Stimulated activated CD4-positive, alpha-beta T cell treated with anti-CD3 and anti-CD28 coated beads, Interleukin-4, amount 100 ng/mL, for 1 hour (primary cell): Measurements from ENCODE around the gene NARS2.
"Not testable (repeated sequence)": the region's sequence is repeated elsewhere in the genome, so short reads cannot be mapped to it uniquely, and the experiment has no call there.

ENCODE experiments used
- DNase-seq: peaks from one replicate; pipeline ENCODE4 v3.0.0-alpha.2; 2020

The NARS2 gene

DNA sequence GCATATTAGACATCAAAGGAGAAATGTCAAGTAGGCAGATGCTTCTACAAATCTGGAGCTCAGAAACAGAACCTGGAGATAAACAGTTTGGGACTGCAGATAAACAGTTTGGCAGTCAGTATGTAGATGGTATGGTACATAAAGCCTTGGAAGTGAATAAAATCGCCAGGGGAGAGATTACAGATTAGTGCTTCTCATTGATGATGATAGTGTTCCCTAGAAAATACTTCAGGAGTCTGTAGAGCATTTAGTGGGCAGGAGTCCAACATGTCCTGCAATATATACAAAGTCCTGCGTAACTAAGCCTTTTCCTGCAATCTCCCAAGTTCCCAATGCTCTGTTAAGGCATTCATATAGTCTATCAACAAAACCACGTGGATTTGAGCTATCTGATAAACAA is 35.2 kb downstream of the NARS2 start:
- no peak for DNase-seq

GRCh38 chr11:78536933-78537332 is 37.7 kb downstream of the NARS2 start:
- DNase-seq = no peak

DNA sequence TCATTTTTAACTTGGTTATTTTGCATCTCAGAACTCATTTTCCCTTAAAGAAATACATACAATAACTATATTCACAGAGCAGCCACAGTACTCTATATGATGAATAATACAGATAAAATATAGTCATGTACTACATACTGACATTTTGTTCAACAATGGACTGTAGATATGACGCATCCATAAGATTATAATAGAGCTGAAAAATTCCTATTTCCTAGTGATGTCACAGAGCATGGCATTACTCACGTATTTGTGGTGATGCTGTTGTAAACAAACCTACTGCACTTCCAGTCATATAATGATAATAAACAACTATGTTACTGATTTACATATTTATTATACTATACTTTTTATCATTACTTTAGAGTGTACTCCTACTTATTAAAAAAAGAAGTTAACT is 38.7 kb downstream of the NARS2 start:
- DNase-seq = no peak

DNA sequence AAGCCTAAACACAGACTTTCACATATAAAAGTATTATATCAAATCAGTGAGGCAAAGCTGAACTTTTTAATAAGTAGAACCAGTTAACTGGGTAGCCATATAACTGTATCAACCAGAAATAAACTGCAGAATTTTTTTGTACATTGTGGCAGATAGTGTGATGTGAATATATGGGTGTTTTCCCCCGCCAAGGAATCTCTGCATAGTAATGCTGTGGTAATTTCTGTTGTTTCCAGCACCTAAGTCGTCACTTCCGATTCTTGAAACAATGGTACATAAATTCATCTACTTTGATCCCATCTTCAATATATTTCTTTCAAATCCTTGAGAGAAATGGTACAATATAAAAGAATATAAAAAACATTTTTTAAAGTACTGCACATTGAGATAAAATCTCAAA is 39.6 kb downstream of the NARS2 start:
- DNase-seq = no peak

DNA sequence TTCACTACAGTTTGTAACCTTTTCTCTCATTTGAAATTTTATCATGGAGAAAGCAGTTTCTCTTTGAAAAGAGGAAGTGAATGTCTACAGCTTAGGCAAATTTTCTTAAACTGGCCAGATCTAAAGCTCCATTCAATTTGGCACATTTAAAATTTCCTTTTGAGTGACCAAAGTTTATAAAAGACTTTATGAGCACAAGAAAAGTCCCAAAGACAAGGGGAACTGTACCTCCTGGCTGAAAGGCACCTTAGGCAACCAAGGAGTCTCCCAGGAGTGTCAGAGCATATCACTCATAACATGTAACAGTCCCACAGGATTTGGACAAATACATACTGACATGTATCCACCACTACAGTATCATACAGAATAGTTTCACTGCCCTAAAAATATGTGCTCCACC is 41.3 kb downstream of the NARS2 start:
- no peak for DNase-seq

DNA sequence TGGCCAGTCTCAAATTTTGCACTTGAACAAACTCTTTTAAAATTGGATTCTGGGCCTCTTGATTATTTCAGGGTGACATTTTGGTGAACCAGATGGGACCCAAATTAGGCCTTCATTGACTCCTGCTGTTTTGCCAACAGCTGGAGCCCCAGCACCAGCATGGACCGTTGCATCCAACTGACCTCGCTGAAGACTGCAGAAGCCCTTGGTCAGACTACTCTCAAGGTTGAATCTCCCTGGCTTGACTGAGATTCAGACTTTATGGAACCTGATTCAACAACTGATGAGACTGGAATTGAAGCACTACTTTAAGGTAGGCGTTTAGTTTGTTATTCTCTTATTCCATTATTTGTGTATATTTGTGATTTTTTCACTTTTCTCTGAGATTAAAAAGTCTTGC is 41.7 kb downstream of the NARS2 start:
- DNase-seq = no peak

- no peak for DNase-seq
Observed at GRCh38 chr11:78526497-78527146, 48.0 kb downstream of the NARS2 start.

GRCh38 chr11:78525720-78526119 is 48.9 kb downstream of the NARS2 start:
- no peak for DNase-seq

DNA sequence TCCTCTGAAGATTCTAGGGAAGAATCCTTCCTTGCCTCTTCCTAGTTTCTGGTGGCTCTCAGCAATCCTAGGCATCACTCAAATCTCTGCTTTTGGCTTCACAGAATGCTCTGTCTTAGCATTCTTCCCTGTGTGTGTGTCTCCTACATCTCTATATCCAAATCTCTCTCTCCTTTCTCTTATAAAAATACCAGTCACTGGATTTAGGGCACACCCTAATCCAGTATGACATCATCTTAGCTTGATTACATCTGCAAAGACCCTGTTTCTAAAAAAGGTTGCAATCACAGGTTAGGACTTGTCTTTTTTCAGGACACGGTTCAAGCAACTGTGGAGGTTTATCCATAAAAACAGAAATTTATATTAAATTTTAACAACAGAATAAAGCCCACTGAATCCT is 54.4 kb downstream of the NARS2 start:
- no peak for DNase-seq

GRCh38 chr11:78516281-78516680 is 58.4 kb downstream of the NARS2 start:
- no peak for DNase-seq

DNA sequence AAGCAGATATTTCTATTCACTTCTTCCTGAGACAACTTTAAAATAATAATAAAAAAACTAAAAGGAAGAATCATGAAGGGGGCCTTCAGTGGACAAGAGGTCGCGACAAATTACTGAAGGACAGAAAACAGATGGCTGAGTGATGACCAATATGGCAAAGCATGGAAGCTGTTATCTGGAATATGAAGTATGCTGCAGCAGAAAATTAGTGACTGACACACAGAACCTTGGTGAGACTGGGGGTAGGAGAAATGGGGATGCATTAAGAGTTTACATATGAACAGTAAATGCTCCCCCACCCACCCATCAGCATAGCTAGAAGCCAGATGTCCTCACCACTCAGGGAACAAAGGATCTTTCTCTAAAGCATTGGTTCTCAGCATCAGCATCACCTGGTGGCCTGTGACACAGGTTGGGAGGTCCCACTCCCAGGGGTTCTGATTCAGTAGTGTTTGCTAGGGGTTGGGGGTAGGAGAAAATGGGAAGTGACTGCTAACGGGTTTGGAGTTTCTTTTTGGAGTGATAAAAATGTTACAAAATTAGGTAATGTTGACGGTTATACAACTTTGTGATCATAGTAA is 59.7 kb downstream of the NARS2 start:
- DNase-seq = no peak

GRCh38 chr11:78513085-78513484 is 61.6 kb downstream of the NARS2 start:
- DNase-seq = not testable (repeated sequence)

GRCh38 chr11:78510597-78510996 is 64.1 kb downstream of the NARS2 start:
- DNase-seq = no peak

DNA sequence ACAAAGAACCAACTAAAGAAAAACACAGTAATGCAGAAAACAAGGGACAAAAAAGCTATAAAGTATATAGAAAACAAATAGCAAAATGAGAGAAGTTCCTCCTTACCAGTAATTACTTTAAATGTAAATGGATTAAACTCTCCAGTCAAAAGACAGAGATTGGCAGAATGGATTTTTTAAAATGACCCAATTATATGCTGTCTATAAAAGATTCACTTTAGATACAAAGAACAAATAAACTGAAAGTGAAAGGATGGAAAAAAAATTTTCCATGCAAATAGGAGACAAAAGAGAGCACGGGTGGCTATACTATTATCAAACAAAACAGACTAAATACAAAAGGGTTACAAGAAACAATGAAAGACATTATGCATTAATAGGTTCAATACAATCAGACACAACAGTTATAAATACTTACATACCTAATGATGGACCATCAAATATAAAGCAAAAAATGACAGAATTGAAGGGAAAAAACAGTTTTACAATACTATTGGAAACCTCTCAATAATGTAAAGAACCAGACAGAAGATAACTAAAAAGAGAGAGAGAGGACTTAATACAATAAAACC is 64.6 kb downstream of the NARS2 start:
- DNase-seq = no peak

DNA sequence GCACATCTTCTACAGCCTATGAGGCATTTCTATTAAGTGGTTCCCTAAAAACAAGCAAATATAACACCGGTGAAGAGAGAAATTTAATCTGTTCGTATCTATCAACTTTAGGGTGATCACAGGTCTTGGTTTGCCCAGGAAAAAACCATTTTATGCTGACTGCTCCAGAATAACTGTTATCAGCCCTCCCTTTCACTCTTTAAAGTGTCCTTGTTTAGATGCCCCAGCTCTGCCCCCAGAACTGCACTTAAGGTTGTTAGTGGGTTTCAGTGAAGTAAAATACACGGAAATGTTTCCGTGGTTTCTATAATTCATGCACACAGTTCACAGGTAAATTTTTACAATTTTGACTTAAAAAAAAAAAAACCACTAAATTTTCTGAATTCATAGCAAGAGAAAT is 70.0 kb downstream of the NARS2 start:
- DNase-seq = no peak

GRCh38 chr11:78504181-78504580 is 70.5 kb downstream of the NARS2 start:
- no peak for DNase-seq

- DNase-seq = no peak
Observed at GRCh38 chr11:78499971-78500370, 74.7 kb downstream of the NARS2 start.

- no peak for DNase-seq
Observed at GRCh38 chr11:78497293-78497692, 77.4 kb downstream of the NARS2 start.

GRCh38 chr11:78493413-78493975 is 81.2 kb downstream of the NARS2 start:
- DNase-seq = no peak

DNA sequence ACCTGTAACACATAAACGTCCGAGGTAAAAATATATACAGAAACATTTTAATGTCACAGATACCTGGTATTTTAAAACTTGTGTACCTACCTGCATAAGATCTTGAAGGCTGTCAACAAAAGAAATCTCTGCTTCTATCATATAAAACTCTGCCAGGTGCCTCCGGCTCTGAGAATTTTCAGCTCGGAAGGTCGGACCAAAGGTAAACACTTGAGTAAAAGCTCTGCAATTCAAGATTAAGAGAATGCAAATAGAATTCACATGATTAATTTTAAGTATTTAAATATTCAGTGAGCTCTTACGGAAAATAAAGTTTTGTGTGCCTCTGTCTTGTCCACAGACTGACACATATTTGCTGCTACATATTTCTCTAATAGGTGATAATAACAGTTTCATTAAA is 81.7 kb downstream of the NARS2 start:
- no peak for DNase-seq

GRCh38 chr11:78489184-78489583 is 85.5 kb downstream of the NARS2 start:
- DNase-seq = no peak

- no peak for DNase-seq
Observed at GRCh38 chr11:78478536-78478935, 96.1 kb downstream of the NARS2 start.

- DNase-seq = no peak
Observed at GRCh38 chr11:78476066-78476465, 98.6 kb downstream of the NARS2 start.

DNA sequence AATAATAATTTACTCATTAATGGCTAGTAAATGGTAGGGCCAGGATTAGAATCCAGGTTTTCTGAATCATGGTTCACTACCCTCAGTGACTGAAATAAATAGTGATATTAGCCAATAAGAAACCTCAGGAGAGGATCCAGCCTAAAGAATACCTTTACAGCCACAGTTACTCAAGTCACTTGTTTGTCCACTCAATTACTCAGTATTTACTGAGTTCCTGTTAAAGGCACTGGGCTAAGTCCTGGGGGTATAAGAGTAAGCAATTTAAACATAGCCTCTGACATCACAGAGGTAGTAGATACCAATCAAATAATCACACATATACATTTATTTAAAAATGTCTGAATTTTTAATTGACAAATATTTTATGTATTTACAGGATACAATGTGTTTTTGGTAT is 100.2 kb downstream of the NARS2 start:
- no peak for DNase-seq

DNA sequence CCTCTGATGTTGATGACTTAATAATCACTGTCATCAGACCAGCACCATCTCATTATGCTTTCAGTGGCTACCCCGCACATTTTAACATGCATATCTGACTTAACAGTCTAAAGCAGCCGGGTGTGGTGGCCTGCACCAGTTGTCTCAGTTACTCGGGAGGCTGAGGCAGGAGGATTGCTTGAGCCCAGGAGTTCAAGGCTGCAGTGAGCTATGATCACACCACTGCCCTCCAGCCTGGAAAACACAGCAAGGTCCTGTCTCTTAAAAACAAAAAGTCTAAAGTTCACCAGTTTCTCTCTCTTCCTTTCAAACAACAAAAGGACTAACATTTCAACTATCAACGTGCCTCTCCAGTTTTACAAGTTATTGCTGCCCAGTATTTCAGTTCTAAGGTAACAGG is 101.8 kb downstream of the NARS2 start:
- no peak for DNase-seq
